ENCODE data around the gene RIF1.

- TF ChIP-seq CTCF (conservative IDR thresholded peaks at IDR 0.05) (no peak), ZFX (IDR thresholded peaks at IDR 0.05) (no peak)
Observed at GRCh38 chr2:151476287-151476686, 66.6 kb downstream of the RIF1 start.

Measured in C4-2B (cell line).